TTC549 (cell line): ENCODE measurements around the gene TRIM40.
"Not testable (repeated sequence)": the region's sequence is repeated elsewhere in the genome, so short reads cannot be mapped to it uniquely, and the experiment has no call there.

Source experiments
- FAIRE-seq: peaks from 2 replicates; lab custom pipeline; 2012; peaks lifted over from hg19 to GRCh38; lab: Jason Lieb, UNC

The TRIM40 gene

GRCh38 chr6:30163918-30164654, 28.1 kb downstream of the TRIM40 start:
- FAIRE-seq, result no peak

- no peak for FAIRE-seq
Measured at GRCh38 chr6:30164714-30165113, 28.8 kb downstream of the TRIM40 start.

- not testable (repeated sequence) for FAIRE-seq
Measured at GRCh38 chr6:30165238-30165637, 29.3 kb downstream of the TRIM40 start.

GRCh38 chr6:30167101-30167500, 31.2 kb downstream of the TRIM40 start:
- FAIRE-seq, result no peak

GRCh38 chr6:30168741-30169140, 32.8 kb downstream of the TRIM40 start:
- FAIRE-seq, result no peak

- FAIRE-seq, result peak; percentile 77
Measured at GRCh38 chr6:30169658-30170614, 34.0 kb downstream of the TRIM40 start.

- no peak for FAIRE-seq
Measured at GRCh38 chr6:30171677-30172471, 35.9 kb downstream of the TRIM40 start.

- no peak for FAIRE-seq
Measured at GRCh38 chr6:30172681-30173080, 36.7 kb downstream of the TRIM40 start.

GRCh38 chr6:30175765-30176164, 39.8 kb downstream of the TRIM40 start:
- FAIRE-seq, result no peak

GRCh38 chr6:30178837-30179236, 42.9 kb downstream of the TRIM40 start:
- FAIRE-seq, result no peak

- FAIRE-seq, result no peak
Measured at GRCh38 chr6:30180145-30180544, 44.2 kb downstream of the TRIM40 start.

- no peak for FAIRE-seq
Measured at GRCh38 chr6:30184417-30185031, 48.6 kb downstream of the TRIM40 start.

- no peak for FAIRE-seq
Measured at GRCh38 chr6:30185846-30186484, 50.0 kb downstream of the TRIM40 start.

GRCh38 chr6:30188541-30188940, 52.6 kb downstream of the TRIM40 start:
- FAIRE-seq, result no peak

- no peak for FAIRE-seq
Measured at GRCh38 chr6:30192076-30192475, 56.1 kb downstream of the TRIM40 start.

- FAIRE-seq, result no peak
Measured at GRCh38 chr6:30194797-30195690, 59.1 kb downstream of the TRIM40 start.

GRCh38 chr6:30195951-30196350, 60.0 kb downstream of the TRIM40 start:
- no peak for FAIRE-seq

- FAIRE-seq, result no peak
Measured at GRCh38 chr6:30196376-30196775, 60.4 kb downstream of the TRIM40 start.
